Right lobe of liver (tissue), 6 donors: ENCODE results near the gene PUM2. TPM values are rescaled to one million over a fixed set of nuclear protein-coding genes. Genes with fewer than 3 reads are reported as not detected.

ENCODE experiments used
- ATAC-seq, 4 donors: fragments of 200-7000 bp; cut with Tn5 transposase; one replicate each; pipeline ENCODE4 v1.9.1; 2020; ENCODE audit warnings: mild to moderate bottlenecking in 4 of 4, moderate library complexity in 4 of 4
- DNase-seq, 3 donors: peaks; one replicate each; pipeline ENCODE4 v3.0.0-alpha.2; 2020
- H3K27ac ChIP-seq, 3 donors: fragments of 200-600 bp; one replicate each; pipeline ENCODE4 v1.8.0; 2022
- H3K27me3 ChIP-seq, 2 donors: fragments of 200-600 bp; one replicate each; pipeline ENCODE4 v1.8.0; 2022
- H3K36me3 ChIP-seq, 4 donors: fragments of 200-600 bp; sonication (generic) in 1 of 4; one replicate each; pipeline versions ENCODE4 v1.5.1 to v1.8.0; 2017 to 2022; ENCODE audit warnings: control low read depth in 1 of 4
- H3K4me1 ChIP-seq, 4 donors: fragments of 200-600 bp; sonication (generic) in 1 of 4; one replicate each; pipeline versions ENCODE4 v1.5.1 to v1.8.0; 2017 to 2022; ENCODE audit warnings: control low read depth in 1 of 4
- H3K4me3 ChIP-seq, 3 donors: fragments of 200-600 bp; one replicate each; pipeline ENCODE4 v1.8.0; 2022
- H3K9me3 ChIP-seq, 4 donors: fragments of 200-600 bp; sonication (generic) in 1 of 4; one replicate each; pipeline versions ENCODE4 v1.5.1 to v1.8.0; 2017 to 2022; ENCODE audit warnings: control low read depth in 1 of 4
- POLR2A ChIP-seq: fragments of 450-650 bp; IDR thresholded peaks from one replicate; pipeline ENCODE4 v1.6.1; 2017; ENCODE audit warnings: antibody characterized with exemption, mild to moderate bottlenecking
- WGBS: methylation state at CpG from one replicate; pipeline ENCODE4 v1.1.6; 2018; ENCODE audit warnings: low coverage, low lambda C conversion rate; ENCODE audit not compliant: insufficient coverage; ENCODE audit errors: missing lambda C conversion rate; 5-methylcytosine and 5-hydroxymethylcytosine counted together
- intact Hi-C, 2 donors: fragments of 100-400 bp; cut with DNase I; formaldehyde crosslinking; loops; one replicate each; pipeline versions ENCODE4 v1.11.2 to v1.14.1; 2022
- total RNA-seq, 6 experiments: library from RNA; depleted of rRNA in 2 of 6; stranded (reverse); fragments of >200 nt in 2 of 6; fragmentation: NEBNext Ultra II Directional in 3 of 6; extraction: Animal tissue kit (Norgen Biotek cat#: 25700) in 3 of 6; gene quantifications; one replicate each; pipeline versions ENCODE4 v1.1.0 to v1.2.4, GENCODE V29; 2016 to 2023
- TF ChIP-seq, protein P1 (sequence below), 4 donors: fragments of 200-600 bp in 3 of 4; fragments of 450-650 bp in 1 of 4; IDR thresholded peaks; one replicate each; pipeline versions ENCODE4 v1.5.1 to v1.8.0; 2016 to 2022; ENCODE audit warnings: antibody characterized with exemption in 4 of 4, mild to moderate bottlenecking in 2 of 4
- donor health status: DM: no; HTN: yes; CAD: no.
- donor health status: DM: no; HTN: no; CAD: no.
- donor health status: DM: no; HTN: no; CAD: no.
- donor health status: DM: no; HTN: yes; CAD: no.
- donor health status: DM: no; HTN: yes; CAD: no.

Gene PUM2
- total RNA-seq, 6 experiments from 2014 or later = 31.3 to 62.2 (median 51.5) TPM

DNA sequence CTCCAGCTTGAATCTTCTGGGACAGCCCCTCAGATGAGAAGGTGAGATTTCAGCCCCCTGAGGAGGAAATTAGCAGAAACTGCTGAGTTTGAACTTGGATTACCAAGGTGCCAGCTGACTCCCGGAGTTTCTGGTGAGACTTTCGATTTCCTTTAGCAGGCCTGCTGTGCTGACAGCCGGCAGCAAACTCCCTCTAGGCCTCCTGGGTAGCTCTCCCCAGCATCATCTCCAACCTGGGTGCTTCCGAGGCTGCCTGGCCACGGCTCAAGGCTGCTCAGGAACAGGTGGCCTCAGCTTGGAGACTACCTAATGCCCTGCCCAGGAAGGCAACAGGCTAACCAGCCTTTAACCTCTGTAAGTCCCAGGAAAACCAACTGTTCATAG lies 142.2 kb downstream of the PUM2 start:
- DNase-seq (peak; percentile 27 to 59 (median 56)), ATAC-seq (peak in 2 of 4 donors; percentile 0)
- peaks cover 0 to 100% (median 41%) of the 10 kb centered on the region in 4 donors for H3K4me1 ChIP-seq
- H3K9me3 ChIP-seq = no peaks in the 10 kb centered on the region
- peaks cover 0 to 14% (median 4%) of the 10 kb centered on the region in 4 donors for H3K36me3 ChIP-seq
- TF ChIP-seq, protein P1, sequence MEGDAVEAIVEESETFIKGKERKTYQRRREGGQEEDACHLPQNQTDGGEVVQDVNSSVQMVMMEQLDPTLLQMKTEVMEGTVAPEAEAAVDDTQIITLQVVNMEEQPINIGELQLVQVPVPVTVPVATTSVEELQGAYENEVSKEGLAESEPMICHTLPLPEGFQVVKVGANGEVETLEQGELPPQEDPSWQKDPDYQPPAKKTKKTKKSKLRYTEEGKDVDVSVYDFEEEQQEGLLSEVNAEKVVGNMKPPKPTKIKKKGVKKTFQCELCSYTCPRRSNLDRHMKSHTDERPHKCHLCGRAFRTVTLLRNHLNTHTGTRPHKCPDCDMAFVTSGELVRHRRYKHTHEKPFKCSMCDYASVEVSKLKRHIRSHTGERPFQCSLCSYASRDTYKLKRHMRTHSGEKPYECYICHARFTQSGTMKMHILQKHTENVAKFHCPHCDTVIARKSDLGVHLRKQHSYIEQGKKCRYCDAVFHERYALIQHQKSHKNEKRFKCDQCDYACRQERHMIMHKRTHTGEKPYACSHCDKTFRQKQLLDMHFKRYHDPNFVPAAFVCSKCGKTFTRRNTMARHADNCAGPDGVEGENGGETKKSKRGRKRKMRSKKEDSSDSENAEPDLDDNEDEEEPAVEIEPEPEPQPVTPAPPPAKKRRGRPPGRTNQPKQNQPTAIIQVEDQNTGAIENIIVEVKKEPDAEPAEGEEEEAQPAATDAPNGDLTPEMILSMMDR (IDR thresholded peaks at IDR 0.05) = no peak
- TF ChIP-seq POLR2A = no peak
- H3K27me3 ChIP-seq = no peaks in the 10 kb centered on the region
- H3K27ac ChIP-seq = peak overlapping the region; percentile 90 to 99 (median 98)
- H3K4me3 ChIP-seq = peak overlapping the region in 2 of 3 donors; percentile 40 to 47
- intact Hi-C loops = no loop called here
- no CpG with 5 or more reads among the region's 5 CpGs for WGBS

DNA sequence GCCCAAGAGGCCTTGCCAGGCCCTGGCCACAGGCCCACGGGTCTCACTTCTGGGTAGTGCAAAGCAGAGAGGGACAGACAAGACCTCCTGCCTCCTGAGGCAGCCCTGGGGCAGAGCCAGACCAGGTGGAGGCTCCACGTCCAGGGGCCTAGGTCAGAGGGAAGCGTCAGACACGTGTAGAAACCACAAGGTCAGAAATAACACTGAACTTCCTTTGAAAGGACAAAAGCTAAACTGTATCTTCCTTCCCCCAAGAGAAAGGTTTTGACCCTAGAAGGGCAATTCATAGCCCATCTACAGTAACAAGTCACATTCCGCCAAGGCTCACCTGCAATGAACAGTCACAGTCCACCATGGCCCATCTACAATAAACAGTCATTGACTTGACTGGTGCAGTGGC lies 143.6 kb downstream of the PUM2 start:
- no peak for ATAC-seq

DNA sequence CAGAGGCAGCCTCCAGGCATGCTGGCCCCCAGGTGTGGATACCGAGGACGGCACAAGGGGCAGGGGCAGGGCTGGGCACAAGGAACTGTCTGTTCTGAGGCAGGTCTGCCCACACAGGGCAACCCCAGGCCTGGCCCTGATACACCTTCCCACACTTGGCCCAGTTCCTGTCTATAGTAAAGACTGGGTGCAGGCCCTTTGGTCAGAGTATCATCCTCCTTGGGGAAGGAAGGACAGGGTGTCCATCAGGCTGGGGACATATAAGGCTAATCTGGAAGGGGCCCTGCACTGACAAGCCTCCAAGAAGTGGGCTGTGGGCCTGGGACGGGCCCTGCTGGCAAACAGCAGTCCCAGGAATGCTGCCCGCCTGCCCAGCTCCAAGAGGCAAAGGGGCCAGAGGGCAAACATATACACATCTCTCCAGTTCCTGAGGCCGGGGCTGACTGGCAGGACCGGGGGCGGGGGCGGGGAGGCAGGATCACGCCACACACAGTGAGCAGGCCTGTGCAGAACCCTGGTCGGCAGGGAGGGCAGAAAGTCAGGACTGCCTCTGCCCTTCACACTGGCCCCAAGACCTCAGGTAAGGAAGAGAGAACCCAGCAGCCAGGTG lies 144.6 kb downstream of the PUM2 start:
- ATAC-seq (peak; percentile 21 to 61 (median 40)), DNase-seq (peak; percentile 69 to 84 (median 83))
- Histone ChIP-seq H3K36me3 (peaks cover 0 to 32% (median 7%) of the 10 kb centered on the region in 4 donors), H3K27ac (peak overlapping the region; percentile 90 to 99 (median 98)), H3K9me3 (no peaks in the 10 kb centered on the region), H3K4me3 (peak overlapping the region in 1 of 3 donors; percentile 47), H3K4me1 (peaks cover 0 to 98% (median 41%) of the 10 kb centered on the region in 4 donors), H3K27me3 (no peaks in the 10 kb centered on the region)
- intact Hi-C loops = no loop called here
- WGBS = 31% methylated on average over 3 of the region's 10 CpGs
- TF ChIP-seq, protein P1 (IDR thresholded peaks at IDR 0.05) = peak in 2 of 4 donors; percentile 8 to 26
- TF ChIP-seq POLR2A = peak; percentile 57

More for the DNA sequence above, 143.6 kb downstream of the PUM2 start:
- H3K4me3 ChIP-seq = peak overlapping the region in 2 of 3 donors; percentile 40 to 47
- intact Hi-C loops = no loop called here
- TF ChIP-seq, protein P1 (IDR thresholded peaks at IDR 0.05) = no peak
- peak overlapping the region; percentile 90 to 99 (median 98) for H3K27ac ChIP-seq
- H3K27me3 ChIP-seq = no peaks in the 10 kb centered on the region
- peak; percentile 41 to 65 (median 64) for DNase-seq
- H3K9me3 ChIP-seq = no peaks in the 10 kb centered on the region
- H3K36me3 ChIP-seq = peaks cover 0 to 26% (median 7%) of the 10 kb centered on the region in 4 donors
- 25% methylated on average over 4 of the region's 5 CpGs for WGBS
- H3K4me1 ChIP-seq = peaks cover 0 to 100% (median 41%) of the 10 kb centered on the region in 4 donors

GRCh38 chr2:20205069-20205468 lies 145.6 kb downstream of the PUM2 start:
- H3K27ac ChIP-seq = peak overlapping the region in 2 of 3 donors; percentile 98 to 99
- intact Hi-C loops = no loop called here
- 39% methylated on average over 6 of the region's 7 CpGs for WGBS
- H3K4me1 ChIP-seq = peaks cover 0 to 98% (median 42%) of the 10 kb centered on the region in 4 donors
- ATAC-seq (no peak), DNase-seq (no peak)
- TF ChIP-seq, protein P1 (IDR thresholded peaks at IDR 0.05) = no peak
- no peak for TF ChIP-seq POLR2A
- H3K27me3 ChIP-seq = no peaks in the 10 kb centered on the region
- no peaks in the 10 kb centered on the region for H3K9me3 ChIP-seq
- peaks cover 0 to 35% (median 7%) of the 10 kb centered on the region in 4 donors for H3K36me3 ChIP-seq
- no peak overlapping the region for H3K4me3 ChIP-seq
